Upper lobe of right lung (tissue), 1 donor: ENCODE measurements around the gene TBC1D19. TPM values are rescaled to one million over a fixed set of nuclear protein-coding genes. Genes with fewer than 3 reads are reported as not detected.

Experiments used
- ATAC-seq: fragments of 200-7000 bp; cut with Tn5 transposase; one replicate; pipeline ENCODE4 v1.9.1; 2020; ENCODE audit warnings: mild to moderate bottlenecking, moderate library complexity
- DNase-seq: peaks from one replicate; pipeline ENCODE4 v3.0.0-alpha.2; 2020
- H3K27ac ChIP-seq: fragments of 200-600 bp; one replicate; pipeline ENCODE4 v1.8.0; 2022
- H3K27me3 ChIP-seq: fragments of 200-600 bp; one replicate; pipeline ENCODE4 v1.8.0; 2022; ENCODE audit warnings: mild to moderate bottlenecking
- H3K36me3 ChIP-seq: fragments of 200-600 bp; one replicate; pipeline ENCODE4 v1.8.0; 2022
- H3K4me1 ChIP-seq: fragments of 200-600 bp; one replicate; pipeline ENCODE4 v1.8.0; 2022
- H3K4me3 ChIP-seq: fragments of 200-600 bp; one replicate; pipeline ENCODE4 v1.8.0; 2022; ENCODE audit warnings: mild to moderate bottlenecking
- H3K9me3 ChIP-seq: fragments of 200-600 bp; one replicate; pipeline ENCODE4 v1.8.0; 2022
- intact Hi-C: fragments of 100-400 bp; cut with DNase I; formaldehyde crosslinking; loops from one replicate; pipeline ENCODE4 v1.11.0; 2022
- total RNA-seq: library from RNA; stranded (reverse); fragmentation: NEBNext Ultra II Directional; extraction: Animal tissue kit (Norgen Biotek cat#: 25700); gene quantifications from one replicate; pipeline ENCODE4 v1.2.1, GENCODE V29; 2021
- TF ChIP-seq, protein P1 (sequence below): fragments of 200-600 bp; IDR thresholded peaks from one replicate; pipeline ENCODE4 v1.8.0; 2022; ENCODE audit warnings: antibody characterized with exemption
- donor health status: DM: no; HTN: yes; CAD: no; lungs with severe emphysema.

TBC1D19 gene
- total RNA-seq, 1 donor from 2014 or later, result 10.0 TPM

DNA sequence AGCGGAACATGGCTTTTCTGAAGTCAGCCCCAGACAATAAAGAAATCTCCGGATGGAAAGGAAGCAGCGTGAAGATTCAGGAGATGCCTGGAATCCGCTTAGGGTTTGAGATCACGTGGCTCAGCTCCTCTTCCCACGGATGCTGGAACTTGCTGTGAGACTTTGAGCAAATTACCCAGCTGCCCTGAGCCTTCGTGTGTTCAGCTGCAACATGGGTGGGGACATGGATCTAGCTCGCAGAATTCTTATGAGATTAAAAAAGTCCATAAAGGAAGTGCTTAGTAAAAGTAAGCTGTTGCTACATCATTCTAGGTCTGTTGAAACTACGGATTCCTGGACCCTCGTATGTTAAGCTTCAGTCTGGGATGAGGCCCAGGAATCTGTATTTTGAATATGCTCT is 221.0 kb downstream of the TBC1D19 start:
- no peak overlapping the region for H3K4me3 ChIP-seq
- no peak overlapping the region for H3K27ac ChIP-seq
- H3K36me3 ChIP-seq, result no peaks in the 10 kb centered on the region
- intact Hi-C loops, result no loop called here
- DNase-seq (no peak), ATAC-seq (no peak)
- TF ChIP-seq, protein P1, sequence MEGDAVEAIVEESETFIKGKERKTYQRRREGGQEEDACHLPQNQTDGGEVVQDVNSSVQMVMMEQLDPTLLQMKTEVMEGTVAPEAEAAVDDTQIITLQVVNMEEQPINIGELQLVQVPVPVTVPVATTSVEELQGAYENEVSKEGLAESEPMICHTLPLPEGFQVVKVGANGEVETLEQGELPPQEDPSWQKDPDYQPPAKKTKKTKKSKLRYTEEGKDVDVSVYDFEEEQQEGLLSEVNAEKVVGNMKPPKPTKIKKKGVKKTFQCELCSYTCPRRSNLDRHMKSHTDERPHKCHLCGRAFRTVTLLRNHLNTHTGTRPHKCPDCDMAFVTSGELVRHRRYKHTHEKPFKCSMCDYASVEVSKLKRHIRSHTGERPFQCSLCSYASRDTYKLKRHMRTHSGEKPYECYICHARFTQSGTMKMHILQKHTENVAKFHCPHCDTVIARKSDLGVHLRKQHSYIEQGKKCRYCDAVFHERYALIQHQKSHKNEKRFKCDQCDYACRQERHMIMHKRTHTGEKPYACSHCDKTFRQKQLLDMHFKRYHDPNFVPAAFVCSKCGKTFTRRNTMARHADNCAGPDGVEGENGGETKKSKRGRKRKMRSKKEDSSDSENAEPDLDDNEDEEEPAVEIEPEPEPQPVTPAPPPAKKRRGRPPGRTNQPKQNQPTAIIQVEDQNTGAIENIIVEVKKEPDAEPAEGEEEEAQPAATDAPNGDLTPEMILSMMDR, result no peak
- H3K27me3 ChIP-seq, result no peaks in the 10 kb centered on the region
- no peaks in the 10 kb centered on the region for H3K4me1 ChIP-seq
- no peaks in the 10 kb centered on the region for H3K9me3 ChIP-seq

Other genes starting within 250 kb of the TBC1D19 start
- gene CCKAR, start 93.6 kb upstream of the TBC1D19 start, total RNA-seq, result not detected